ENCODE data around the gene SMOC2.
"Not testable (repeated sequence)": the region's sequence is repeated elsewhere in the genome, so short reads cannot be mapped to it uniquely, and the experiment has no call there.

SMOC2 gene

DNA sequence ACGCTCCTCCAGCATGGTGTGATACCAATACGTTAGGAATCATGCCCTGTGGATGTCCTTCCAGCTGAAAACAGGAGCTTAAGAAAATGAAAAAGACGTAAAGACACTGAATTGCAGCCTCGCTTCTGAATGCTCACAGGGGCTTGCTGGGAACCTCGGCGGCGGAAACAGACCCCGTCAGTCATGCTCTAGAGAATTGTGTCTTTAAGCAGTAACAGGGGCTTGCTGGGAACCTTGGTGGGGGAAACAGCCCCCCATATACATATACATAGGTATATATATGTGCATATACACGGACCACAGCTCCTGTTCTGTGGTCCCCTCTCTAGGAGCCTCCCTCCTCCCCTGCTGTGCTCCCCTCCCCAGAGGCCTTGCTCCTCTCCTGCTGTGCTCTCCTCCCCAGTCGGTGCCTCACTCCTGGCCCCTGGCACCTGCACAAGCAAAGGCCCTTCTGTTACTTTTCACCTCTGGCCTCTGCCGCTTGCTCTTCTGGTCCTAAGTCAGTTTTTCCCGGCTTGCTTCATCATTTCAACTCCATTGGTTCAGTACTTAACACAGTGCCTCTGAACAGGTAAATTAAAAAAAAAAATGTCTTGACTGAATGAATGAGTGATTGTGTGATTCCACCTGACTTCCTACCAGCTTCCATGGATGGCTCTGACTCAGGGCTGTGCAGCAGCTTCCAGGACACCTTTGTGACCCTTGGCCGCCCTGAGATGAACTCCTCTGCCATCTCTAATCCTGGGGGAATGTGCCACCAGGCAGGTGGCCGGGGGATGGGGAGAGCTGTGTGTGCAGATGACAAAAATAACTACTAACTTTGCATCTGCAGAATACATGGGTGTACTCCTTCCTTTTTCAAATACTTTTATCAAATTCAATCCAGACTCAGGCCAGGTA lies 246.1 kb downstream of the SMOC2 start:
- no peak for DNase-seq

DNA sequence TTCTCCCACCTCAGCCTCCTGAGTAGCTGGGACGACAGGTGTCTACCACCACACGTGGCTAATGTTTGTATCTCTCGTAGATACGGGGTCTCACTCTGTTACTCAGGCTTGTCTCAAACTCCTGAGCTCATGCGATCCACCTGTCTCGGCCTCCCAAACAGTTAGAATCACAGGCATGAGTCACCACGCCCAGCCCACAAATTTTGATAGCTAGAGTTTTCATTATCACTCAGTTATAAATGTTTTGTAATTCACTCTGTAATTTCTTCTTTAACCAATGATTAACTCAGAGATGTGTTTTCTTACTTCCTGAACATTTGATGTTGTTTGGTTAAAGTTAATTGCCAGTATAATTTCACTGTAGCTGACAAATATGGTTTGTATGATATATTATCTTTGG lies 249.3 kb downstream of the SMOC2 start:
- no peak for DNase-seq

GRCh38 chr6:168691774-168692173 lies 250.8 kb downstream of the SMOC2 start:
- no peak for DNase-seq

DNA sequence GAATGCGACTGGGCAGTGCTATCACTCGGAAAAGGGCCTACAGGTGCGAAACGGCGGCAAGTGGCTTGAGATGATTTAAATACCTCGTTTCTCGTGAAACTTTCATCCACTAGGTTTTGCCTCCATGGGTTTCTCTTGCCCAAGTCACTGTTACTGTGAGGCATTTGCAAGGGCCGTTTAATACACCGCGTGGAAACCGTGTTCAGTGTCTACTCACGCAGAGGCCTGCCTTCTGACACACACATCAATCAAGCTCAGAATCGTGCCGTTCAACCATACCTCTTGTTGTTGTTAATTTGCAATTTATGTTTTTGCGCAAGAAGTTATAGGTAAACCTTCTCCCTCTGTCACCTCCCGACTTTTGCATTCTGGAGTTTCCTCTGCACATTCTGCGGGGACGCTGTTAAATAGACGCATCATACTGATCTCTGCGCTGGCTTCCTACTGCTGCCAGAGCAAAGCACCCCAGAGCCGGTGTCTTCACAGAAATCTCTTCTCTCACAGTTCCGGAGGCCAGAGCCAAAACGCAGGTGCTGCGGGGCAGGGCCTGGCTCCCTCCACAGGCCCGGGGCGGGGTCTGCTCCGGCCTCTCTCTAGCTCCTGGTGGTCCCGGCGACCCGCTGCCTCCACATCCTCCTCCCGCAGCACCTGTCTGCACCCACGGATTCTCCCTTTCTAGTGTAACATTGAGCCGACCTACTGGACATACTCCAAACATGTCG lies 251.4 kb downstream of the SMOC2 start:
- DNase-seq, result no peak

DNA sequence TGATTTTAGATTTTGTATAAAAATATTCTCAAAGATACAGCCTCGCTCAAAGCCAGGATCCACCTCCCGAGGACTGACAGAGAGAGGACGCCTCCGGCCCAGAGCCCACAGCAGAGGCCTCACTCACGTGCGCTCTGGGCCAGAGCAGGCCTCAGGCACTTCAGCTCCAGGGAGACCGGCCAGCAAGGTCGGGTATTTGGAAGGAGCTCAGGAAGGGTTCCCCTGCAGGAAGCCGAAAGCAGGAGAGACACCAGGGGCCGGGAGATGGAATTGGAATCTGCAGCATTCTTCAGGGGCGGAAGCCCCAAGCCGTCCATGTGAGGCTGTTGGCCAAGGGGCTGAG lies 251.9 kb downstream of the SMOC2 start:
- not testable (repeated sequence) for DNase-seq

DNA sequence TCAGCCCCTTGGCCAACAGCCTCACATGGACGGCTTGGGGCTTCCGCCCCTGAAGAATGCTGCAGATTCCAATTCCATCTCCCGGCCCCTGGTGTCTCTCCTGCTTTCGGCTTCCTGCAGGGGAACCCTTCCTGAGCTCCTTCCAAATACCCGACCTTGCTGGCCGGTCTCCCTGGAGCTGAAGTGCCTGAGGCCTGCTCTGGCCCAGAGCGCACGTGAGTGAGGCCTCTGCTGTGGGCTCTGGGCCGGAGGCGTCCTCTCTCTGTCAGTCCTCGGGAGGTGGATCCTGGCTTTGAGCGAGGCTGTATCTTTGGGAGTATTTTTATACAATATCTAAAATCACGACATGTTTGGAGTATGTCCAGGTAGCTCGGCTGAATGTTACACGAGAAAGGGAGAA lies 253.8 kb downstream of the SMOC2 start:
- not testable (repeated sequence) for DNase-seq

DNA sequence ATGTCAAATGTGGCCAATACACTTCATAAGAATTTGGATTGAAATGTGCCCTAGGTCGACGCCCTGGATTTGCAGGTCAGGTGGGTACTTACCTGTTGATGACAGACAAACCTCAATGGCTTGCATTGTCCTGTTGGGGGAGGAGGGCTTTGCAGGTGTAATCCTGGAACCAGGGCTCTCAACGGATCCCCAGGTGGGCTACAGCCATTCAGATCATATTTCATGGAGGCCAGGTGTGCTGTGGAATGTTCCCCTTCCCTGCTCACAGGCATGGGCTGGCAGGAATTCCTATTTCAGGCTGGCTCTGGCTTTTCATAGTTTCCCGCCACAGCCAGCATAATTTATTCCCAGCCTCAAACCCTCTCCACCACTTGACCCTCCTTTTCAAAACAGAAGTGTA lies 254.7 kb downstream of the SMOC2 start:
- DNase-seq, result no peak

GRCh38 chr6:168698923-168699322 lies 257.9 kb downstream of the SMOC2 start:
- no peak for DNase-seq

DNA sequence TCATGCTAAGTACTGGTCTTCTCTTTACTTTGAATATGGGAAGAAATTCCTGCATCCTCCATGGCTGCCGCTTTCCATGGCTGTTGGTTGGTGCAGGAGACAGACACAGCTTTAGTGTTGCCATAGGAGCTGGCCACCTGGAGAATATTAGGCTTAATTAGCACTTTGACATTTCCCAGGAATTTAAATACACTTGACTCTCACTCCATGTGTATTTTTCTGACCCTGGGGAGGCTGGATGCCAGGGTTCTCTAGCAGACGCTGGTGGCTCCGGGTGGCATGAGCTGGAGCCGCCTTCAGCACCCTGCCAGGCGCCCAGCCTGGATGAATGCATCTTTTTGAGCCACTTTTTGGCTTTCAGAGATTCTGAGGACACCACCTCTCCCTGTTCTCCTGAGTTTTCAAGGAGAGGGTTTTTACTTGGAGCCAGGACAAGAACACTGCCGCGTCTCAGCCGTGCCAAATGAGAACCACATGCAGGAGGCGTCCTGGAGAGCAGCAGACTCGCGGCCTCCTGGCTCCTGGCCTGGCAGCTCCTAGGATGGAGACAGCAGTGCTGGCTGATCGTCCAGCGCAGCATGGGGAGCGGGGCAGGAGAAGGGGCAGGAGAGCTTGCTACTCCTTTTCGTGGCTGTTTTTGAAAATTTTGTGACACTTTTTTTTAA lies 258.8 kb downstream of the SMOC2 start:
- DNase-seq, result no peak

DNA sequence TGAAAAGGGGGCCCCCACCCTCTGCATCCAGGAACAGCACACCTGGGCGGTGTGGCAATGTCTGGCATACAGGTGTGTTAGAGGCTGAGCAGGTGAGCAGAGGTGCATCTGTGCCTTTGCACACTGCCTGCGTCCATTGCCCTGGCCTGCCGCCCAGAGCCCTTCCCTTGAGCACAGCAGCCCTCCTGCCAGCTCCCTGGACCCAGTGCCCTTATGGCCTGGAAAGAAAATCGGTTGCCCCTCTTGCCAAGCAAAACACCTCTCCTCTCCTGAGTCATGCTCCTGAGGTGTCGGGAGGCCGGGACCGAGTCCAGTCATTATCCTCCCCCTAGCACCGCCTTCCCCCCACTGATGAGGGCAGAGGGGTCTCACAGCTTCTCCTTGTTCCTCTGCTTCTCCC lies 259.9 kb downstream of the SMOC2 start:
- no peak for DNase-seq

GRCh38 chr6:168703990-168704389 lies 263.0 kb downstream of the SMOC2 start:
- no peak for DNase-seq

DNA sequence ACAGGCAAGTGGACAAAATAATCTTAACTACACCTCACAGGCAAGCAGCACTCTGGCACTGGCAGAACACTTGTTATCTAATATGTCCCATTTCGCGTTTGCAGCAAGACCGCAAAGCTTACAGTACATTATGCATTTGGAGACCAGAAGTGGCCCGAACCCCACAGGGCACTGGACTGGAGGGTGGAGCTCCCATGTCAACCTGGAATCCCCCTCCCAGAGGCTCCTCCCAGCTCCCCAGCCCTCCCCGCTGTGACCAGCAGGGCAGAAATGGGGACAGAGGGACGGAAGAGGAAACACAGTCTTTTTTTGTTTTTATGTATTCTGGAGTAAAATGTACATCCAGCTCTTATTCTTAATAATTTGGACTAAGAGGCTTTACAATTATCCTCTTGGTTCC lies 263.7 kb downstream of the SMOC2 start:
- no peak for DNase-seq

GRCh38 chr6:168705271-168705670 lies 264.3 kb downstream of the SMOC2 start:
- not testable (repeated sequence) for DNase-seq

DNA sequence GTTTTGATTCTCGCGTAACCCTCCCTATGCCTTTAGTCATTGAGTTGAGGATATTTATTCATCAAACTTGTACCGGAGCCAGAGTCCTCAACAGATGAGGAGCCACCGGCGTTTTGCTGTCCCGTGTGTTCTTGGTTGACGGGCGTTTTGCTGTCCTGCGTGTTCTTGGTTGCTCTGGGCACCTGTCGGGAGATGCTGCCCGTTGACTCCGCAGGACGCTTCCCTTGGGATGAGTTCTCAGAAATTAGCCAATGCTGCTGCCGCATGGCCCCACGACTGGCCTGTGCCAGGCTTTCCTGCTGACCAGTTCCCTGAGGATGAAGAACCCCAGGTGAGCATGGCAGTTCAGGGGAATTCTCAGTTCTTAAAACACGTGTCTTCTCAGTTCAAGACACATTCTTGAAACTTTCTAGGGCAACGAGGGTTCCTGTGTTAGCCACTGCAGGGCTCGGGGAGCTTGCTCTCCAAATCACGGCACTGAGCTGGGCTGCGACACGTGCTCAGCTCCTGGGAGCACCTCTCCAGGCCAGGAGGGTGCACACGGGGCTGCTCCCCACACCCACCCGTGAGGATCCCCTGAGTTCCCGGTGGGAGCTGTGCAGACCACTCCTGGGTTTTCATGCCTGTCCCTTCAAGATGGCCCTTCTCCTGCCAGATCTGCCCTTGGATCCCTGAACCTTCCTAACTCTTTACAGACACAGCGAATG lies 265.6 kb downstream of the SMOC2 start:
- DNase-seq, result no peak

DNA sequence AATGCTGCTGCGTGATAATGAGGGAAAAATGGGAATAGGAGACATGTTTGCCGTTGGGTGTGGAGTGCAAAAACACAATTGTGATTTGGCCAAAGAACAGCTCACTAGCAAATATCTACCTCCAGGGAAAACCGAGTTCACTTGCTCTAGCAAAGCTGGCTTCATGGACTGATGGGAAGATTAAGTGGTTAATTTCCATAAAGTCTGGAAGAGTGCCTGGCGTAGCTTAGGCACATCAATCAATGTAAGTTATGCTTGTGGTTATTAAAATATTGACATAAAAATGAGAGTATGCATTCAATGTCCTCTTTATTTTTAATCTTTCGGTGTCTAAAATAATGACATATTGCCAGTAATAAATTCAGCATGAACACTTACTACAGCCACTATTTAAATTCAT lies 267.5 kb downstream of the SMOC2 start:
- no peak for DNase-seq

DNA sequence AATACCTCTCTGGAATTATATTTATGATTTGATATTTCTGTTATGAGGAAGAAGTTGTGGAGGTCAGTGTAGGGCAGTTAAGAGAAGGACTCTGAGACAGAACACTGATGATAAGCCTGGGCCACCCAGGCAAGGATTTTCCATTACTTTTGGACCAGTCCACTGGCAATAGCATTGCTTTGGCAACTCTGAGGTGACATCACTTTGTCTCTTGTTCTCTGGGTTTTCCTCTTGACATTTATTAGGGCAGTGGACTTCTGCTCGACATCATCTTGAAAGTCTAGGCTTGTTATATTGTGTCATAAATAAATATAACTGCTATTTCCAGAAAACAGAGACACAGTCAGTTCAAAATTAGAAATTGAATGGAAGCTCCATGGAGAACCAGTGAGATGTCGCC lies 268.0 kb downstream of the SMOC2 start:
- no peak for DNase-seq

- no peak for DNase-seq
Measured at GRCh38 chr6:168709390-168709789, 268.4 kb downstream of the SMOC2 start.

DNA sequence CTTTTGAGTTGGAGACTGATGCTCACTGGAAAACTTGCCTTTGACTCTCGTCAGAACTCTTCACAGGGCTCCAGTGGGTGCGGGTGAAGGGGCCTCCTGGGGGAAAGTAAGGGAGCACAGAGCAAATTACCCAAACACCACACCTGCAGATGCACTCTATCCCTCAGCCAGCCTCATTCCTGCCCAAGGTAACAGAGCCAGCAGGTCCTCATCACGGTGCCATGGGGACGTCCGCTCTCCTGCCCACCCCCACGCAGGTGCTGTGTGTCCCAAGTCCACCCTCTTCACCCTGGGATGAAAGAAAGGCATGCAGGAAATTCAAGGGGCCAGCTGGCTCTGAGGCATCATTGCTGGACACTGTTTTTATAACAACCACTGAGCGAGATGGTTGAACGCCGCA lies 269.0 kb downstream of the SMOC2 start:
- no peak for DNase-seq

DNA sequence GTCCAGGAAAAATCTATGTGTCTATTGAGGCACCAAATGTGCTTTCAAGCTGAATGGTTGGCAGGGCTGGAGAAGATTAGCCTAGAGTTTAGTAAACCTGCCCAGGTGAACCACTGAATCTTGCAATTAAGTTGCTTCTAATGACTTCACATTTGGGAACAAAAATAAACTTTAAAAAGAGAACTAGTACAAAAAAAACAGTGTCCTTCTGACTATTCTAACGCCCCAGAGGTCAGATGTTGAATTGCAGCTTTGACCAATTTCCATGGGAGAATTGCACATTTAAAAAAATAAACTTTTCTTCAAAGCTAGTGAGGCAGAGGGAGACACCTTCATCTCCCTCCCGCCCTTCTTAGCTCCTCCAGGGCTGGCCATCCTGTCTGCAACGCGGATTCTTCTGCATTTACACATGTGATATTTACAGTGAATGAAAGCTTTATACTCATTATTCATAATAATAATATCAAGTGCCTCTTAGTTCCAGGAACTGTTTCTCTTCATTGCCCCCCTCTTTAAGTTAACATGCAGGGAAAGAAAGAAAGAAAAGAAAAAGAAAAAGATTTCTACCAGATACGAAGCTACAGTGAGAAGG lies 270.2 kb downstream of the SMOC2 start:
- DNase-seq, result peak in 2 of 4 experiments; percentile 3 to 7

- DNase-seq, result no peak
Measured at GRCh38 chr6:168711666-168712300, 270.8 kb downstream of the SMOC2 start.

DNA sequence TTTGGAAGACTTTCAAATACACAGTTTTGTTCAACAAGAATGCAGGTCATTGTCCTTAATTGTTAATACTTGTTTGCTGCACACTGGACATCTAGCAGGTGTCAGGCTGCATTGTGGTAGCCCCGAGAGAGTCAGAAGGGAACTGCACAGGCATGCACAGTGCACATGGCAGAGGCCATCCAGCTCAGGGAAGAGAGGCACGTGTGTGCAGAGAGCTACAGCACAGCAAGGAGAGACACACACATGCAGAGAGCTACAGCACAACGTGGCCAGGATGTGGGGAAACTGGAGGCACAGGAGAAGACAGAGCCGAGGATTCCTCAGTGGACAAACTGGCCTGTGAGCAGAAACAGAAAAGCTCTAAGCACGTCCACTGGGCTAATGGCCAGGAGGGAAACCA lies 272.0 kb downstream of the SMOC2 start:
- DNase-seq, result no peak

GRCh38 chr6:168713839-168714238 lies 272.9 kb downstream of the SMOC2 start:
- peak in 3 of 4 experiments; percentile 2 to 9 (median 4) for DNase-seq
